Suppressor macrophage (primary cell): ENCODE data around the gene AZU1.
A peak's percentile ranks its signal among the peaks of the same experiment; 100 is the strongest.
"Not testable (repeated sequence)": the region's sequence is repeated elsewhere in the genome, so short reads cannot be mapped to it uniquely, and the experiment has no call there.

Source experiments
- DNase-seq, 4 experiments: peaks; one replicate each; pipeline ENCODE4 v3.0.0-alpha.2; 2020 to 2022

AZU1 gene

DNA sequence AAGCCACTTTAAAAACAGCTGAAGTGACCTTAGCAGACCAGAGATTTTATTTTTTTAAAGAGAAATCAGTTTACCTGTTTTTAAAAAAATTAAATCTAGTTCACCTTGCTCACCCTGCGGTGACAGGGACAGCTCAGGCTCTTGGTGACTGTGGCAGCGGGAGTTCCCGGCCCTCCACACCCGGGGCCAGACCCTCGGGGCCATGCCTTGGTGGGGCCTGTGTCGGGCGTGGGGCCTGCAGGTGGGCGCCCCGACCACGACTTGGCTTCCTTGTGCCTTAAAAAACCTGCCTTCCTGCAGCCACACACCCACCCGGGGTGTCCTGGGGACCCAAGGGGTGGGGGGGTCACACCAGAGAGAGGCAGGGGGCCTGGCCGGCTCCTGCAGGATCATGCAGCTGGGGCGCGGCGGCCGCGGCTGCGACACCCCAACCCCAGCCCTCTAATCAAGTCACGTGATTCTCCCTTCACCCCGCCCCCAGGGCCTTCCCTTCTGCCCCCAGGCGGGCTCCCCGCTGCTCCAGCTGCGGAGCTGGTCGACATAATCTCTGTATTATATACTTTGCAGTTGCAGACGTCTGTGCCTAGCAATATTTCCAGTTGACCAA is 16.7 kb upstream of the AZU1 start:
- no peak for DNase-seq

DNA sequence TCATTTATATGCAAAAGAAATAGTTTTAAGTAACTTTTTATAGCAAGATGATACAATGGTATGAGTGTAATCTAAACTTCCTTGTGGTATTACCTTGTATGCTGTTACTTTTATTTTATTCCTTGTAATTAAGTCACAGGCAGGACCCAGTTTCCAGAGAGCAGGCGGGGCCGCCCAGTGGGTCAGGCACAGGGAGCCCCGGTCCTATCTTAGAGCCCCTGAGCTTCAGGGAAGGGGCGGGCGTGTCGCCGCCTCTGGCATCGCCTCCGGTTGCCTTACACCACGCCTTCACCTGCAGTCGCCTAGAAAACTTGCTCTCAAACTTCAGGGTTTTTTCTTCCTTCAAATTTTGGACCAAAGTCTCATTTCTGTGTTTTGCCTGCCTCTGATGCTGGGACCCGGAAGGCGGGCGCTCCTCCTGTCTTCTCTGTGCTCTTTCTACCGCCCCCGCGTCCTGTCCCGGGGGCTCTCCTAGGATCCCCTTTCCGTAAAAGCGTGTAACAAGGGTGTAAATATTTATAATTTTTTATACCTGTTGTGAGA is 16.1 kb upstream of the AZU1 start:
- no peak for DNase-seq

DNA sequence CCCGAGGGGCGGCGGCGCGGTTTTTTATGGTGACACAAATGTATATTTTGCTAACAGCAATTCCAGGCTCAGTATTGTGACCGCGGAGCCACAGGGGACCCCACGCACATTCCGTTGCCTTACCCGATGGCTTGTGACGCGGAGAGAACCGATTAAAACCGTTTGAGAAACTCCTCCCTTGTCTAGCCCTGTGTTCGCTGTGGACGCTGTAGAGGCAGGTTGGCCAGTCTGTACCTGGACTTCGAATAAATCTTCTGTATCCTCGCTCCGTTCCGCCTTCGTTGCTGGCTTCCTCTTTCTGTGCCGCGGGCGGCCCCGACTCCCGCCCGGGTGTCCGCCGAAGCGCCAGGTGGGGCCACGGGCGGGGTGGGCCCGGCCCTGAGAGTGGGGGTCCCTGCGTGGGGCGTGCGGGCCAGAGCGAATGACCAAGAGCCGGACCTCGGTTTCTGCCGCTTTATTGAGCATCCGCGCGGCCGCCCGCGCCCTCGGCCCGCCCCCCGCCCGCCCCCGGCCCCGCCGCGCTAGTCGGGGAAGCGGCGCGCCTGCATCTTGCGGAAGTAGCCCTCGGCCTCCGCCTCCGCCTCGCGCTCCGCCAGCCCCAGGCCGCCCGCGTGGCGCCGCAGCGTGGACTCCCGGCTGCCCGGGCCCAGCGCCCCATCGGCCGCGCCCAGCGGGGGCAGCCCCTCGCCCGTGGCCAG is 15.4 kb upstream of the AZU1 start:
- peak in 1 of 4 experiments; percentile 23 for DNase-seq

DNA sequence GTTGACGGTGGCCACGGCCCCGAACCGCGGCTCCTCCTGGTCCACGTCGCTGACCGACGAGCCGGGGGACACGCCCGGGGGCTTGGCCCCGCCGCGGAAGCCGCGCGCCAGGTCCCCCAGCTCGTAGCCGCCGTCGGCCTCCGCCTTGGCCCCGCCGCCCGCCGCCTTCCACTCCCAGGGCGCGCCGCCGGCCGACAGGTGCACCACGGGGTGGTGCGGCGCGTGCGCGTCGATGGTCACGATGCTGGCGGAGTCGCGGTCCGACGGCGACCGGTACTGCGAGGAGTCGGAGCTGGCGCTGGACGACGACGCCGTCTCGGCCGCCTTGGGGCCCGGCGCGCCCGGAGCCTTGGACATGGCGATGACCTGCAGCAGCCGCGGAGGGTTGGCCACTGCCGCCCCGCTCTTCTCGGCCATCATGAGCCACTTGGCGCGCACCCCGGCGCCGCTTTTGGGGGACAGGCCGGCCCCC is 14.9 kb upstream of the AZU1 start:
- no peak for DNase-seq

DNA sequence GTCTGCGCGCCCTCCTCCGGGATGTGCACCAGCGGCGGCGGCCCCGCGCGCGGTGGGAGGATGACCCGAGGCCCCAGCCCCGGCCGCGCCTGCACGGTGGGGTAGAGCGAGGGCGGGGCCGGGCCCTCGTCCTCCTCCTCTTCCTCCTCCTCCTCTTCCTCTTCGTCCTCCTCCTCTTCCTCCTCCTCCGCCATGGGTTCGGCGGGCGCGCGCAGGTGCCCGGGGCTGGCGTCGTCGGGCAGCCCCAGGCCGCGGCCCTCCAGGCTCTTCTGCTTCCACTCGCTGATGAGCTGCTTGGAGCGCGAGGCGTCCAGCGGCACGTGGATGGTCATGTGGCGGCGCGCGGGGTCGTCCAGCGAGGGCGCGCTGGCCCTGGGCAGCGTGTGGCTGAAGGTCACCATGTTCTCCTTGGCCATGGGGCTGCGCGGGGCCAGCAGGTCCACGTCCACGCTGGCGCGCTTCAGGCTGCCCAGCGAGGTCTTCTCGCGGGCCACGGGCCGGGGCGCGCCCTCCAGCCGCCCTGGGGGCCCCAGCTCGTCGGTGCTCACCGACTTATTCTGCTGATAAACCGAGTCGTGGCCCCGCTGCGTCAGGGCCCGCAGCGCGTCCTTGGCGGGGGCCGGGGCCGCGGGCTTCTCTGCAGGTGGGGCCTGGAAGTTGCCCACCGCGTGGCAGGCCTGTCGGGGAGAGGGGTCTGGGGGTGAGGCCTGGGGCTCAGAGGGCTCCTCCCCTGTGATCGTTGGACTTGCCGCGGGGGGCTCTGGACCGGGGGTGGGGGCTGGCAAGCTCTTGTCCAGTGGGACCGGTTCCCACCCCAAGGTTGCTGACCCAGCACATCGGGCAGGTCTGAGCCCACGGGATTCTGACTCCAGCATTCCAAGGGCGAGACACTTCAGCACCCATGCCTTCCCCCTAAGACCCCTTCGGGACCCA is 14.2 kb upstream of the AZU1 start:
- DNase-seq = no peak

DNA sequence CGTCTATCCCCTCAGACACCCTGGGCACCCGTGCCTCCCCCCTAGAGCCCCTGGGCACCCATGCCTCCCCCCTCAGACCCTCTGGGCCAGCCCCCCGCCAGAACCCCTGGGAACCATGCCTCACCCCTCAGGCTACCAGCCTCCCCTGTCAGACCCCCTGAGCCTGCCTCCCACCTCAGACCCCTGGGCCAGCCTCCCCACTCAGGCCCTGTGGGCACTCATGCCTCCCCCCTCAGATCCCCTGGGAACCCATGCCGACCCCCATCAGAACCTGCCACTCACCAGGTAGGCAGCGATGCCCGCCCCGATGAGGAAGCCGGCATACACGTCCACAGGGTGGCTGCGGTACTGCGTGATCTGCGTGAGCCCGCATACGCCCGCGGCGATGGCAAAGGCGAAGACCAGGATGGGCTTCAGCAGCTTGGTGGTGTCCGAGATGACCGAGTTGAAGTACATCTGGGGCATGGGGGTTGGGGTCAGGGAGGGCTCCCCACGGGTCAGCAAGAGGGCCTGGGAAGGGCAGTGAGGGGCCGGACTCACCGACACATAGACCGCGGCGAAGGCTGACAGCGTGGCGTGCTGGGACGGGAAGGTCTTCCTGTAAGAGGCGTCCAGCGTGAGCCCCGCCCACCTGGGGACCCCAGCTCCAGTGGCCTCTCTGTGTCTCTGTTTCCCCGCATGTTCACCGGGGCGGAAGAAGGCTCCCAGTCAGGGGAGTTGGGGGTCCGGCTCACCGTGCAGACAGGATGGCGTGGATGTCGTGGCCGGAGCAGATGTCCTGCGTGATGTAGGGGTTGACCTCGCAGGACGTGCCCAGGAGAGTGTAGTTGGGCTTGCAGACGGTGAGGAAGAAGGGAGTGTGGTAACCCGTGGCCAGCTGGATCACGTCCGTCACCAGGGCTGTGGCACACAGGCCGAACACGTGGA is 13.2 kb upstream of the AZU1 start:
- no peak for DNase-seq

DNA sequence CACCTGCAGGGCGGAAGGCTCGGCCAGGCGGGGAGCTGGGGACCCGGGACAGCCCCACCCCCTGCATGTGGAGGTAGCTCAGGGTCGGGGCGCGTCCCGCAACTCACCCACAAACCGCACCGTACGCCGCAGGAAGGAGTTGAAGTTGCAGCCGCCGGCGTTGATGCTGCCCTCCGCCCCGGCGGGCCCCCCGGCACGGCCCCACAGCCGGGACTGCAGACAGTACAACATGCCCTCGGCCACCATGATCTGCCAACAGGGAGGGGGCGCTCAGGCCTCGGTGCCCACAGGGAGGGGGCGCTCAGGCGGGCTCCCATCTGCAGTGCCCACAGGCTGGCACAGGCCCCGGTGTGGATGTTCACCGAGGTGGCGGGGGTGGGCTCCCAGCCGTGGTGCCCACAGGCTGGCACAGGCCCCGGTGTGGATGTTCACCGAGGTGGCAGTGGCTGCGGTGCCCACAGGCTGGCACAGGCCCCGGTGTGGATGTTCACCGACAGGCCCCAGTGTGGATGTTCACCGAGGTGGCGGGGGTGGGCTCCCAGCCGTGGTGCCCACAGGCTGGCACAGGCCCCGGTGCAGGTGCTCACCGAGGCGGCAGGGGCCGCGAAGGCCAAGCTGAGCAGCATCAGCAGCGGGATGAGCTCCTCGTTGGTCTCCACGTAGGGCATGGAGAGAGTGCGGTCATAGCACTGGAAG is 12.4 kb upstream of the AZU1 start:
- no peak for DNase-seq

DNA sequence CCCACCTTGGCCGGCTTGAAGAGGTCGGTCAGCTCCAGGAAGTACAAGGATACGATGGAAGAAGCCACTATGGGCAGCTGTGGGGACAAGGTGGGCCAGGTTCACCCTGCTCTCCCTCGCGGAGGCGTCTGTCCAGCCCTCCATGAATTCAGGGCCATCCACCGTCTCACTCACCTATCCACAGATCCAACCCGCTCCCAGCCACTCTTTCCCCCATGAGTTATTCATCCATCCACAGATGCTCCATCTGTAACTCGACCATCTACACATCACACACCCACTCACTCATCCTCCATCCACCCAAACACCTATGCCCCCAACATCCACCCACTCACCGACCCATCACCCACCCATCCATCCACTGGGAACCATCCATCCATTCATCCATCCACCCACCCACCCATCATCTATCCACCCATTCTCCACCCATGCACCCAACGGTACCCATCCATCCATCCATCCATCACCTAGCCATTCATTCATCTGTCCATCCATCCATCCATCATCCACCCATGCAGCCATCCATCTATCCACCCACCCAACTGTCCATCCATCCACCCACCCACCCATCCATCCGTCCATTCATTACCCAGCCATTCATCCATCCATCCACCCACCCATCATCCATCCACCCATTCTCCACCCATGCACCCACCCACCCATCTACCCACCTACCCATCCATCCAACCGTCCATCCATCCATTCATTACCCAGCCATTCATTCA is 11.7 kb upstream of the AZU1 start:
- no peak for DNase-seq

- no peak for DNase-seq
Measured at GRCh38 chr19:816500-816857, 11.2 kb upstream of the AZU1 start.

DNA sequence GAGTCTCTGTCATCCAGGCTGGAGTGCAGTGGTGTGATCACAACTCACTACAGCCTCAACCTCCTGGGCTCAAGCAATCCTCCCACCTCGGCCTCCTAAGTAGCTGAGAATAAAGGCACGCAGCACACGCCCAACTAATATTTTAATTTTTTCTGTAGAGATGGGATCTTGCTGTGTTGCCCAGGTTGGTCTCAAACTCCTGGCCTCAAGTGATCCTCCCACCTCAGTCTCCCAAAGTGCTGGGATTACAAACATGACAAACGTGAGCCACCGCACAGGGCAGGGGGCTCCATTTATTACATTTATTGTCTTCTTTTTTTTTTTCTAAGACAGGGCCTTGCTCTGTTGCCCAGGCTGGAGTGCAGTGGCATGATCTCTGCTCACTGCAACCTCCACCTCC is 7.4 kb upstream of the AZU1 start:
- not testable (repeated sequence) for DNase-seq

- peak in 1 of 4 experiments; percentile 48 for DNase-seq
Measured at GRCh38 chr19:821231-821824, 6.3 kb upstream of the AZU1 start.

GRCh38 chr19:821825-822503 is 5.7 kb upstream of the AZU1 start, which contains the start of gene PLPPR3:
TSS of gene PLPPR3 (minus strand) at chr19:821955. CDS start at chr19:821559, 396 bp downstream.
- DNase-seq = no peak

- DNase-seq = peak; percentile 23 to 74 (median 42)
Measured at GRCh38 chr19:823565-824121, 4.0 kb upstream of the AZU1 start.

DNA sequence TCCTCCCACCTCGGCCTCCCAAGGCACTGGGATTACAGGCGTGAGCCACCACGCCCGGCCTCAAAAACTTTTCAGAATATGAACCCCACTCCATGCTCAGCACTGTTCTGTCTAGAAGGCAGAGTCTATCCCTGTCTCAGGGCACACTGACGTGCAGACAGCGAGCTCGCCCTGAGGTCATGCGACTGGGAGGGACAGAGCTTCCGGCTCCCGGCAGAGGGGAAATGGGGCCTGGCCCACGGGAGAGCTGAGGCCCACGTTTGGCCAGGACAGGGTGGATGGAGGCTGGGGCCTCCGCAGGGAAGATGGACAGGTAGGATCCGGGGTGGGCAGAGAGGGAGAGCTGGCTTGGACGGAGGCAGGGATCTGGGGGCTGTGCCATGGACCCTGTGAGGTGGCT is 2.8 kb upstream of the AZU1 start:
- peak; percentile 79 to 93 (median 90) for DNase-seq

DNA sequence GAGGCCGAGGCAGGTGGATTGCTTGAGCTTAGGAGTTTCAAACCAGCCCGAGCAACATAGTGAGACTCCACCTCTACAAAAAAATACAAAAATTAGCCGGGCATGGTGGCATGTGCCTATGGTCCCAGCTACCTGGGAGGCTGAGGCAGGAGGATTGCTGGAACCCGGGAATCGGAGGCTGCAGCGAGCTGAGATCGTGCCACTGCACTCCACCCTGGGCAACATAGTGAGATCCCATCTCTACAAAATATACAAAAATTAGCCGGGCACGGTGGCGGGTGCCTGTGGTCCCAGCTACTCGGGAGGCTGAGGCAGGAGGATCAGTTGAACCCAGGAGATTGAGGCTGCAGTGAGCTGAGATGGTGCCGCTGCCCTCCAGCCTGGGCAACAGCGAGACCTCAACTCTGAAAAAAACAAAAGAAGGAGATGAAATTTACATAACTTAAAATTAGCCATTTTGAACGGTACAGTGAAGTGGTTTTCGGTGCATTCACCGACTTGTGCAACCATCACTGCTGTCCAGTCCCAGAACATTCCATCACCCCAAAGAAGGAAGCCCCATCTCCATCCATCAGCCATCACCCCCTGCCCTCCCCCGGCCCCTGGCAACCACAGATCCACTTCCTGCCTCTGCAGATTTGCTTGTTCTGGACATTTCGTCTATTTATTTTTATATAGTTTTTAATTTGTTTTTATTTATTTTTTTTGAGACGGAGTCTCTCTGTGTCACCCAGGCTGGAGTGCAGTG is 1.6 kb upstream of the AZU1 start:
- peak; percentile 32 to 56 (median 50) for DNase-seq

GRCh38 chr19:827314-827709 is 325 bp upstream of the AZU1 start:
- DNase-seq = no peak

DNA sequence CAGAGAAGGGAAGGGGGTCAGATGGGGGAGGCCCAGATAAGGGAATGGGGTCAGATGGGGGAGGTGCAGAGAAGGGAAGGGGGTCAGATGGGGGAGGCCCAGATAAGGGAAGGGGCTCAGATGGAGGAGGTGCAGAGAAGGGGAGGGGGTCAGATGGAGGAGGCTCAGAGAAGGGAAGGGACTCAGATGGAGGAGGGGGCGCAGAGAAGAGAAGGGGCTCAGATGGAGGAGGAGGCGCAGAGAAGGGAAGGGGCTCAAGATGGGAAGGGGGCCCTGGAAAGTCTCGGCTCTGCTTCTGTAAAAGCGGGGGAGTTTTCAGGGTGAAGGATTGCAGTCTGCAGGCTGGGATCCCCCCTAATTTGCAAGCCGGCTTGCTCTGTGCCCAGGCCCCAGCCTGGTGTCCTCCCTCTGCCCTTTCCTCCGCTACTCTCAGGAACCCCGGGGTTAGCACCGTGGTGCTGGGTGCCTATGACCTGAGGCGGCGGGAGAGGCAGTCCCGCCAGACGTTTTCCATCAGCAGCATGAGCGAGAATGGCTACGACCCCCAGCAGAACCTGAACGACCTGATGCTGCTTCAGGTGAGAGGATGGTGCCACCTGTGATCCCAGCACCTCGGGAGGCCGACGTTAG is 1.6 kb downstream of the AZU1 start:
- DNase-seq = no peak
